ENCODE data around the gene RPS6KB2. TPM values are rescaled to one million over a fixed set of nuclear protein-coding genes. Genes with fewer than 3 reads are reported as not detected.

Gene RPS6KB2
- total and polyA plus RNA-seq, 4 donors: 26.3 to 69.5 (median 56.2) TPM

GRCh38 chr11:67410984-67411784, 17.1 kb upstream of the RPS6KB2 start:
- H3K4me1 ChIP-seq (ENCODE audit: control insufficient read depth in 5 of 5, insufficient read depth in 5 of 5, low read length in 5 of 5): peaks cover 0 to 11% (median under 1%) of the 10 kb centered on the region in 5 donors
- ATAC-seq (ENCODE audit: insufficient read depth, low FRiP score): no peak

GRCh38 chr11:67411785-67412152, 16.5 kb upstream of the RPS6KB2 start:
- TF ChIP-seq CTCF (IDR thresholded peaks at IDR 0.05; ENCODE audit: control extremely low read depth, extremely low read depth): no peak
- Histone ChIP-seq H3K9me3 (ENCODE audit: control insufficient read depth in 4 of 4, insufficient read depth in 3 of 4, low read length in 3 of 4) (no peaks in the 10 kb centered on the region), H3K9ac (ENCODE audit: insufficient read depth in 1 of 2, low read length in 2 of 2) (no peak overlapping the region), H3K36me3 (ENCODE audit: control insufficient read depth in 4 of 4, insufficient read depth in 4 of 4, low read length in 4 of 4) (no peaks in the 10 kb centered on the region), H3K27ac (ENCODE audit: low read depth in 1 of 2, low read length in 1 of 2) (no peak overlapping the region), H3K4me3 (no peak overlapping the region), H3K4me1 (ENCODE audit: control insufficient read depth in 5 of 5, insufficient read depth in 5 of 5, low read length in 5 of 5) (peaks cover 0 to 15% (median 7%) of the 10 kb centered on the region in 5 donors), H3K27me3 (ENCODE audit: control insufficient read depth in 3 of 3, insufficient read depth in 3 of 3, low read length in 2 of 3) (peaks cover 0 to 3% (median 2%) of the 10 kb centered on the region in 3 donors)
- 76 to 84% methylated on average over 7 of the region's 7 CpGs for WGBS, 2 donors
- no peak for DNase-seq
- no peak for ATAC-seq (ENCODE audit: insufficient read depth, low FRiP score)

More at GRCh38 chr11:67410984-67411784, 17.1 kb upstream of the RPS6KB2 start:
- H3K9ac ChIP-seq (ENCODE audit: insufficient read depth in 1 of 2, low read length in 2 of 2): no peak overlapping the region
- DNase-seq: no peak
- 82 to 83% methylated on average over 13 to 17 of the region's 17 CpGs for WGBS, 2 donors
- H3K27ac ChIP-seq (ENCODE audit: low read depth in 1 of 2, low read length in 1 of 2): no peak overlapping the region
- H3K27me3 ChIP-seq (ENCODE audit: control insufficient read depth in 3 of 3, insufficient read depth in 3 of 3, low read length in 2 of 3): peaks cover 0 to 3% (median 2%) of the 10 kb centered on the region in 3 donors
- TF ChIP-seq CTCF (IDR thresholded peaks at IDR 0.05; ENCODE audit: control extremely low read depth, extremely low read depth): no peak
- no peaks in the 10 kb centered on the region for H3K9me3 ChIP-seq (ENCODE audit: control insufficient read depth in 4 of 4, insufficient read depth in 3 of 4, low read length in 3 of 4)
- no peaks in the 10 kb centered on the region for H3K36me3 ChIP-seq (ENCODE audit: control insufficient read depth in 4 of 4, insufficient read depth in 4 of 4, low read length in 4 of 4)
- no peak overlapping the region for H3K4me3 ChIP-seq

GRCh38 chr11:67412495-67413179, 15.7 kb upstream of the RPS6KB2 start:
- Histone ChIP-seq H3K9me3 (ENCODE audit: control insufficient read depth in 4 of 4, insufficient read depth in 3 of 4, low read length in 3 of 4) (peaks cover 0 to under 1% (median 0%) of the 10 kb centered on the region in 4 donors), H3K9ac (ENCODE audit: insufficient read depth in 1 of 2, low read length in 2 of 2) (no peak overlapping the region), H3K36me3 (ENCODE audit: control insufficient read depth in 4 of 4, insufficient read depth in 4 of 4, low read length in 4 of 4) (no peaks in the 10 kb centered on the region), H3K27me3 (ENCODE audit: control insufficient read depth in 3 of 3, insufficient read depth in 3 of 3, low read length in 2 of 3) (peaks cover 0 to 3% (median 2%) of the 10 kb centered on the region in 3 donors), H3K4me3 (no peak overlapping the region), H3K4me1 (ENCODE audit: control insufficient read depth in 5 of 5, insufficient read depth in 5 of 5, low read length in 5 of 5) (peaks cover 0 to 23% (median 15%) of the 10 kb centered on the region in 5 donors), H3K27ac (ENCODE audit: low read depth in 1 of 2, low read length in 1 of 2) (no peak overlapping the region)
- TF ChIP-seq CTCF (IDR thresholded peaks at IDR 0.05; ENCODE audit: control extremely low read depth, extremely low read depth): no peak
- ATAC-seq (ENCODE audit: insufficient read depth, low FRiP score): no peak
- DNase-seq: no peak
- 80 to 81% methylated on average over 9 of the region's 9 CpGs for WGBS, 2 donors

Measured in lung (tissue), 12 donors.